Transverse colon (tissue), 4 donors: ENCODE measurements around the gene UQCR11. TPM values are rescaled to one million over a fixed set of nuclear protein-coding genes. Genes with fewer than 3 reads are reported as not detected.

ENCODE experiments used
- DNase-seq: peaks from one replicate; pipeline ENCODE4 v3.0.0-alpha.2; 2019
- H3K27ac ChIP-seq, 4 donors: fragments of 200-600 bp; sonication (generic); 2 replicates each; pipeline ENCODE4 v1.5.1; 2016 to 2018; ENCODE audit warnings: inconsistent platforms in 4 of 4
- H3K27me3 ChIP-seq: fragments of 200-600 bp; sonication (generic); 2 replicates; pipeline ENCODE4 v1.5.1; 2017; ENCODE audit warnings: inconsistent platforms
- H3K36me3 ChIP-seq, 4 donors: fragments of 200-600 bp; sonication (generic); 2 replicates each; pipeline ENCODE4 v1.5.1; 2017 to 2019; ENCODE audit warnings: inconsistent platforms in 4 of 4
- H3K4me1 ChIP-seq, 4 donors: fragments of 200-600 bp; sonication (generic); 2 replicates each; pipeline ENCODE4 v1.5.1; 2017 to 2020; ENCODE audit warnings: inconsistent platforms in 4 of 4
- H3K4me3 ChIP-seq, 4 donors: fragments of 200-600 bp; sonication (generic); 1 replicate in 1 of 4; 2 replicates in 3 of 4; pipeline versions ENCODE4 v1.5.1 to v1.6.1; 2017 to 2019; ENCODE audit warnings: inconsistent platforms in 4 of 4
- H3K9me3 ChIP-seq, 2 donors: fragments of 200-600 bp; sonication (generic); 2 replicates each; pipeline ENCODE4 v1.5.1; 2017 to 2019; ENCODE audit warnings: inconsistent platforms in 2 of 2
- EP300 ChIP-seq: sonication (generic); formaldehyde crosslinking; IDR thresholded peaks from one replicate; pipeline ENCODE4 v1.6.1; 2017; ENCODE audit warnings: antibody characterized with exemption, low read depth
- POLR2A ChIP-seq: fragments of 450-650 bp; IDR thresholded peaks from one replicate; pipeline ENCODE4 v1.6.1; 2016; ENCODE audit warnings: antibody characterized with exemption, mild to moderate bottlenecking, moderate library complexity
- POLR2AphosphoS5 ChIP-seq, 3 donors: sonication (generic); formaldehyde crosslinking; IDR thresholded peaks; one replicate each; pipeline ENCODE4 v1.6.1; 2016; ENCODE audit warnings: antibody characterized with exemption in 3 of 3
- WGBS, 2 donors: methylation state at CpG; one replicate each; pipeline ENCODE4 v1.1.5; 2018; ENCODE audit warnings: low coverage in 1 of 2; 5-methylcytosine and 5-hydroxymethylcytosine counted together
- in situ Hi-C, 4 donors: fragments of 200-750 bp; cut with MboI; loops; one replicate each; pipeline versions ENCODE4 v1.15.0 to v1.15.1; 2017; ENCODE audit warnings: low sequenced_read_pairs in 3 of 4, low pct_ligation_motif_present in 1 of 4, low pct_unique_long_range_greater_than_20kb in 1 of 4
- intact Hi-C: fragments of 100-400 bp; cut with DNase I; formaldehyde crosslinking; loops from one replicate; pipeline ENCODE4 v1.15.1; 2023; ENCODE audit warnings: low total_unique reads
- total RNA-seq, 4 donors: library from RNA; depleted of rRNA; stranded (reverse); fragments of >200 nt; gene quantifications; one replicate each; pipeline ENCODE4 v1.1.0, GENCODE V29; 2016
- TF ChIP-seq, protein P1 (sequence below), 5 experiments: fragments of 200-600 bp in 3 of 5; fragments of 450-650 bp in 2 of 5; sonication (generic) in 3 of 5; IDR thresholded peaks; 1 replicate in 2 of 5; 2 replicates in 3 of 5; pipeline ENCODE4 v1.5.1; 2016 to 2017; ENCODE audit warnings: antibody characterized with exemption in 5 of 5, inconsistent platforms in 3 of 5, mild to moderate bottlenecking in 2 of 5, moderate library complexity in 1 of 5

Gene UQCR11
- total RNA-seq, 4 donors from 2014 or later = 19.9 to 120 (median 60.8) TPM

DNA sequence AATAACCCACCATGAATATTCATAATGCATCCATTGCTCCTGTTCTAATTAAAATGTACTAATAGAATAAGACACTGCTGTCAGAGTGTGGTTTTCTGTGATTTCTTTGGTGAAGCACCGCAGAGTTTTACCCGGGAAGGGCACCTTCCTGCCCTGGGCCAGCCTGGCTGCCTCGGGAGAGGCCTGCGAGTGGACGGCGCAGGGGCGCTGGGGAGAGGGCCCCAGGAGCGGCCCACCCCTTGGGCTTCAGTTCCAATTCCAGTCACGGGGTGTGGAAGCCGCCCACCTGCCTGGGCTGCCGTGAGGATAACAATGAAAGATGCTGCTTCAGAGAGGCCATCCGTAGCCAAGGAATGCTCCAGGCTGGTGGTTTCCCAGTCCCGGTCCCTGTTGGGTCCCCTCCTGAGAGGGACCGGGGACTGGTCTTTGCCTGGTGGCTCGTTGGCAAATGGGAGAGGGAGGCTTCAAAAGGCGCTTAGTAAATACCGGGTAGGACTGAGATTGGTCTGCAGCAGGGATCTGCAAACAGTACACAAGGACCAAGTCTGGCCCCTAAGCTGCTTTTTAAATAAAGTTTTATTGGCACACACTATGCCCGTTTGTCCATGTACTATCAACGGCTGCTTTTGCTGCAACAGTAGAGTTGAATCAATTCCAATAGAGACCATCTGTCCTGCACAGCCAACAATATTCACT is 29.1 kb upstream of the UQCR11 start:
- intact Hi-C loops = no loop called here
- WGBS, 2 donors = 76 to 93% methylated on average over 3 to 19 of the region's 19 CpGs

GRCh38 chr19:1633269-1633826 is 28.1 kb upstream of the UQCR11 start:
- Histone ChIP-seq H3K36me3 (peaks cover 0 to 3% (median 0%) of the 10 kb centered on the region in 4 donors), H3K4me1 (peaks cover 0 to 19% (median 17%) of the 10 kb centered on the region in 4 donors), H3K27ac (peak overlapping the region; percentile 66 to 82 (median 72)), H3K27me3 (no peaks in the 10 kb centered on the region), H3K4me3 (no peak overlapping the region), H3K9me3 (no peaks in the 10 kb centered on the region)
- TF ChIP-seq EP300 = no peak
- TF ChIP-seq, protein P1, sequence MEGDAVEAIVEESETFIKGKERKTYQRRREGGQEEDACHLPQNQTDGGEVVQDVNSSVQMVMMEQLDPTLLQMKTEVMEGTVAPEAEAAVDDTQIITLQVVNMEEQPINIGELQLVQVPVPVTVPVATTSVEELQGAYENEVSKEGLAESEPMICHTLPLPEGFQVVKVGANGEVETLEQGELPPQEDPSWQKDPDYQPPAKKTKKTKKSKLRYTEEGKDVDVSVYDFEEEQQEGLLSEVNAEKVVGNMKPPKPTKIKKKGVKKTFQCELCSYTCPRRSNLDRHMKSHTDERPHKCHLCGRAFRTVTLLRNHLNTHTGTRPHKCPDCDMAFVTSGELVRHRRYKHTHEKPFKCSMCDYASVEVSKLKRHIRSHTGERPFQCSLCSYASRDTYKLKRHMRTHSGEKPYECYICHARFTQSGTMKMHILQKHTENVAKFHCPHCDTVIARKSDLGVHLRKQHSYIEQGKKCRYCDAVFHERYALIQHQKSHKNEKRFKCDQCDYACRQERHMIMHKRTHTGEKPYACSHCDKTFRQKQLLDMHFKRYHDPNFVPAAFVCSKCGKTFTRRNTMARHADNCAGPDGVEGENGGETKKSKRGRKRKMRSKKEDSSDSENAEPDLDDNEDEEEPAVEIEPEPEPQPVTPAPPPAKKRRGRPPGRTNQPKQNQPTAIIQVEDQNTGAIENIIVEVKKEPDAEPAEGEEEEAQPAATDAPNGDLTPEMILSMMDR (IDR thresholded peaks at IDR 0.05) = no peak
- TF ChIP-seq POLR2AphosphoS5 (IDR thresholded peaks at IDR 0.05) = no peak
- TF ChIP-seq POLR2A = no peak
- no peak for DNase-seq
- intact Hi-C loops = no loop called here
- in situ Hi-C loops = no loop called here
- 74 to 77% methylated on average over 3 to 11 of the region's 11 CpGs for WGBS, 2 donors

More for the DNA sequence above, 29.1 kb upstream of the UQCR11 start:
- Histone ChIP-seq H3K4me1 (peaks cover 0 to 19% (median 17%) of the 10 kb centered on the region in 4 donors), H3K9me3 (no peaks in the 10 kb centered on the region), H3K4me3 (no peak overlapping the region), H3K36me3 (peaks cover 0 to 13% (median 0%) of the 10 kb centered on the region in 4 donors), H3K27ac (no peak overlapping the region), H3K27me3 (no peaks in the 10 kb centered on the region)
- in situ Hi-C loops = no loop called here
- TF ChIP-seq POLR2A (no peak), POLR2AphosphoS5 (IDR thresholded peaks at IDR 0.05) (no peak), EP300 (no peak)
- TF ChIP-seq, protein P1 (IDR thresholded peaks at IDR 0.05) = no peak
- no peak for DNase-seq

DNA sequence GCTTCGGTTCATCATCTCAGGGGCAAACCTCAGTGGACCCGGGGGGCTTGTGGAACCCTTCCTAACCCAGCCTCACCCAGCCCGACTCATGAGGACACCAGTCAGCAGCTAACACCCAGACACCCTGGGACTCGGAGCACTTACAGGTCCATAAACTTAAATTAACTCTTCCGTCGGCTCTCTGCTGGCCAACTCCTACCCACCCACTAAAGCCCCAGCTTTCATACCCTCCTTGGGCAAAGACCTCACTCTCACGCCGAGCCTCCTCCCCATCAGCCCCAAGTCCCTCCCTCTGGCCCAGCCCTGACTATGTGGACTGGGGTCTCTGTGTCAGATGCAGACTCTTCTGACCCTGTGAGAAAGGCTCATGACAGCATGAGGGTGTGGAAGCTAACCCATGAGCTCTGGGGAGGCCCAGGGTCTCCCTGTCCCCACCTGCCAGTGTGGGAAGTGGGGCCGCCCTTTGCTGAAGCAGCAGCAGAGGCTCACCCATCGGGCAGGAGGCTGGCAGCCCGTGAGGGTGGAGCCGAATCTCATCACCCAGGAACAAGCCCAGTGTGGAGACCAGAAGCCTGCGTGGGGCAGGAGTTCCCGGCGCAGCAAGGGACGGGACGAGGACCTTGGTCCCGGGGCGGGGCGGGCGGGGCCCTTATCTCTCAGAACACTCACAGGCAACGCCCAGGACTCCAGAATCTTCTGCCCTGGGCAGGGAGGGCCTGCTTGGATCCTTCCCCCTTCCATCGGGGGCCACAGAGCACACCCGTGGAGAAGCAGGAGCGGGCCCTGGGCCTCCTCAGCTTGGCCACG is 27.4 kb upstream of the UQCR11 start:
- Histone ChIP-seq H3K27me3 (no peaks in the 10 kb centered on the region), H3K9me3 (no peaks in the 10 kb centered on the region), H3K27ac (peak overlapping the region; percentile 66 to 82 (median 72)), H3K36me3 (peaks cover 0 to 3% (median 0%) of the 10 kb centered on the region in 4 donors), H3K4me1 (peaks cover 0 to 19% (median 17%) of the 10 kb centered on the region in 4 donors), H3K4me3 (no peak overlapping the region)
- DNase-seq = peak; percentile 80
- WGBS, 2 donors = 65% methylated on average over 16 of the region's 26 CpGs; no CpG with 5 or more reads in 1 of the 2 donors
- TF ChIP-seq POLR2A (no peak), EP300 (no peak), POLR2AphosphoS5 (IDR thresholded peaks at IDR 0.05) (peak in 1 of 3 donors; percentile 30)
- TF ChIP-seq, protein P1 (IDR thresholded peaks at IDR 0.05) = no peak
- intact Hi-C loops = no loop called here
- in situ Hi-C loops = no loop called here

GRCh38 chr19:1631557-1632100 is 26.4 kb upstream of the UQCR11 start:
- H3K9me3 ChIP-seq = no peaks in the 10 kb centered on the region
- intact Hi-C loops = no loop called here
- TF ChIP-seq POLR2AphosphoS5 (IDR thresholded peaks at IDR 0.05) (no peak), POLR2A (no peak), EP300 (no peak)
- TF ChIP-seq, protein P1 (IDR thresholded peaks at IDR 0.05) = no peak
- no peak for DNase-seq
- WGBS, 2 donors = 91% methylated on average over 30 of the region's 31 CpGs; no CpG with 5 or more reads in 1 of the 2 donors
- H3K27ac ChIP-seq = peak overlapping the region in 1 of 4 donors; percentile 82
- H3K4me3 ChIP-seq = no peak overlapping the region
- H3K4me1 ChIP-seq = peaks cover 0 to 19% (median 17%) of the 10 kb centered on the region in 4 donors
- in situ Hi-C loops = no loop called here
- no peaks in the 10 kb centered on the region for H3K27me3 ChIP-seq
- H3K36me3 ChIP-seq = peaks cover 0 to 3% (median 0%) of the 10 kb centered on the region in 4 donors
